ENCODE measurements around the gene ST8SIA1.

Gene ST8SIA1

DNA sequence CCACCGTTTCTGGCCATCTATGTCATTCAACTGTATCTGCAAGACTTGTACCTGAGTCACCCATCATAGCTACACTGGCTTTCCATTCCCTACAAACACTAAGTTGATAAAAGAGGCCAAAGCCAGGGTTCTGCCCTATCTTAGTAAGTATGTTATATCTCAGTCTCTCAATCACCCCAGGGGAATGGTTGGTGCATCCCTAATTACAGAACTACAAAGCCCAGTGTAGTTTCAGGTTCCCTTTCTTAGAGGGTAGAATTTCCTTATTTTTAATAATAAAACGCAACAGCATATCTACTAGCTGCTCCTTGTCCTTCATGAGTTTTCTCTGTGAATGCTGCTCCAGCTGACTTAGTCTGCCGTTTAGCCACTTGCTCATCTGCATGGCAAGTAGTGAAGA, 57.6 kb downstream of the ST8SIA1 start:
- TF ChIP-seq, protein P1, sequence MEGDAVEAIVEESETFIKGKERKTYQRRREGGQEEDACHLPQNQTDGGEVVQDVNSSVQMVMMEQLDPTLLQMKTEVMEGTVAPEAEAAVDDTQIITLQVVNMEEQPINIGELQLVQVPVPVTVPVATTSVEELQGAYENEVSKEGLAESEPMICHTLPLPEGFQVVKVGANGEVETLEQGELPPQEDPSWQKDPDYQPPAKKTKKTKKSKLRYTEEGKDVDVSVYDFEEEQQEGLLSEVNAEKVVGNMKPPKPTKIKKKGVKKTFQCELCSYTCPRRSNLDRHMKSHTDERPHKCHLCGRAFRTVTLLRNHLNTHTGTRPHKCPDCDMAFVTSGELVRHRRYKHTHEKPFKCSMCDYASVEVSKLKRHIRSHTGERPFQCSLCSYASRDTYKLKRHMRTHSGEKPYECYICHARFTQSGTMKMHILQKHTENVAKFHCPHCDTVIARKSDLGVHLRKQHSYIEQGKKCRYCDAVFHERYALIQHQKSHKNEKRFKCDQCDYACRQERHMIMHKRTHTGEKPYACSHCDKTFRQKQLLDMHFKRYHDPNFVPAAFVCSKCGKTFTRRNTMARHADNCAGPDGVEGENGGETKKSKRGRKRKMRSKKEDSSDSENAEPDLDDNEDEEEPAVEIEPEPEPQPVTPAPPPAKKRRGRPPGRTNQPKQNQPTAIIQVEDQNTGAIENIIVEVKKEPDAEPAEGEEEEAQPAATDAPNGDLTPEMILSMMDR (IDR thresholded peaks at IDR 0.05), result no peak
- Mint-ChIP-seq H3K36me3 (ENCODE audit: low read depth) (peaks cover 29% of the 10 kb centered on the region), H3K27ac (no peak overlapping the region), H3K9me3 (peaks cover 4% of the 10 kb centered on the region), H3K4me3 (no peak overlapping the region), H3K27me3 (ENCODE audit: low read depth, poor library complexity) (no peaks in the 10 kb centered on the region), H3K4me1 (peaks cover 7% of the 10 kb centered on the region)
- DNase-seq, result no peak

DNA sequence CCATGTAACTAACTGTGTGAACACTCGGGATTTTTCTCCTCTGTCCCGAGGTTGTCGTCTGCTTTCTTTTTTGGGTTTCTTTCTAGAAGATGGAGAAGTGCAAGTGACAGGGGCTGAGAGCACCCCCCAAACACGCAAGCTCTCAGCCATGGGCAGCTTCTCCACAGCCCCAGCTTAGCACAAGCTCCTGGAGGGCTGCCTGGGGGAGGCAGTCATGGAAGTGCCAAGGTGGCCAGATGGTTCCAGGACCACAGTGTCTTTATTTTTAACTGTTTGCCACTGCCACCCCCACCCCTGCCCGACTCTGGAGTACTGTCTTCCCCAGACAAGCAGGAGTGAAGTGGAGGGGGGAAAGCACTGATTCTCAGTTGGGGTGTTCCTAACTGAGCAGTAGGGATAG, 58.2 kb downstream of the ST8SIA1 start:
- Mint-ChIP-seq H3K27ac (no peak overlapping the region), H3K36me3 (ENCODE audit: low read depth) (peaks cover 29% of the 10 kb centered on the region), H3K9me3 (peaks cover 4% of the 10 kb centered on the region), H3K27me3 (ENCODE audit: low read depth, poor library complexity) (no peaks in the 10 kb centered on the region), H3K4me1 (peaks cover 7% of the 10 kb centered on the region), H3K4me3 (no peak overlapping the region)
- no peak for DNase-seq
- TF ChIP-seq, protein P1 (IDR thresholded peaks at IDR 0.05), result no peak

- TF ChIP-seq, protein P1 (IDR thresholded peaks at IDR 0.05), result no peak
- Mint-ChIP-seq H3K9me3 (peaks cover 4% of the 10 kb centered on the region), H3K36me3 (ENCODE audit: low read depth) (peaks cover 29% of the 10 kb centered on the region), H3K4me3 (no peak overlapping the region), H3K27me3 (ENCODE audit: low read depth, poor library complexity) (no peaks in the 10 kb centered on the region), H3K27ac (no peak overlapping the region), H3K4me1 (peaks cover 7% of the 10 kb centered on the region)
- no peak for DNase-seq
Measured at GRCh38 chr12:22275843-22276242, 58.7 kb downstream of the ST8SIA1 start.

DNA sequence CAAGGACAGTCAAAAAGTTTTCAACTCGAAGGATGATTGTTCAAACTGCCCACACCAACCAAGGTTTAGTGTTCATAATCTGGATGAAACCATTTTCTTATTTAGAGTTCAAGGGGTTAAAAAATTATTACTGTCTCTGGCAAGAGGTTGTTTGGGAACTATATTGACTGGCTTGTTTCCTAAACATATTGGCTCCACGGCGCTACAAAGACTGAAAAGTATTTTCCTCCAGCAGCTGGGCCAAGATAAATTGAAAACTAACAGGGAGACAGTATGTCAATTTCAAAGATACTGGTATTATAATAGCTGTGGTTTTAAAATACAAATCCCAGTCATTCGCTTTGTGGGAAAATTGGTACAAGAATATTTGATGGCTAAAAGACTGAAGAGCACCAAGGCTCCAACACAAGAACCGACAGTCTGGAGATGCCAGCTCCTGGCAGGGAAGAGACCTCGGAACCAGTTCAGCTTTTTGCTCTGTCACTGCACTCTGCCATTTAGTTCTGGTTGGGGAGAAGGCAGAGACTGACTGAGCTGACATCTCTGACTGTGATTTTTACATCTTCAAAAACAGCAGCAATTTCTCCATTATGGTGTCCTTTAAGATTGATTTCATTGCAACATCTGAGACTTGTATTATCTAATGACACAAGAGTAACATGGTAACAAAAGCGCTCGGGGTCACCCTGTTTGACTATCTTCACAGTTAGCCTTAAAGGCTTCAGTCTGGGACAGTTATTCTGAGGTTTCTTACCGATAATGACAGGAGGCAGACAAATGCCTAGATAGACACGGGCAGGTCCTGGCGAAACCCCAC, 62.0 kb downstream of the ST8SIA1 start:
- TF ChIP-seq, protein P1 (IDR thresholded peaks at IDR 0.05), result no peak
- no peak for DNase-seq
- Mint-ChIP-seq H3K4me1 (peaks cover 7% of the 10 kb centered on the region), H3K36me3 (ENCODE audit: low read depth) (peaks cover 21% of the 10 kb centered on the region), H3K4me3 (no peak overlapping the region), H3K9me3 (peaks cover 5% of the 10 kb centered on the region), H3K27ac (no peak overlapping the region), H3K27me3 (ENCODE audit: low read depth, poor library complexity) (no peaks in the 10 kb centered on the region)

- DNase-seq, result no peak
- peaks cover 7% of the 10 kb centered on the region for H3K4me1 Mint-ChIP-seq
- no peak overlapping the region for H3K4me3 Mint-ChIP-seq
- peaks cover 5% of the 10 kb centered on the region for H3K9me3 Mint-ChIP-seq
- H3K36me3 Mint-ChIP-seq (ENCODE audit: low read depth), result peaks cover 20% of the 10 kb centered on the region
- H3K27ac Mint-ChIP-seq, result no peak overlapping the region
- TF ChIP-seq, protein P1 (IDR thresholded peaks at IDR 0.05), result no peak
- peaks cover 3% of the 10 kb centered on the region for H3K27me3 Mint-ChIP-seq (ENCODE audit: low read depth, poor library complexity)
Measured at GRCh38 chr12:22271023-22271422, 63.5 kb downstream of the ST8SIA1 start.

DNA sequence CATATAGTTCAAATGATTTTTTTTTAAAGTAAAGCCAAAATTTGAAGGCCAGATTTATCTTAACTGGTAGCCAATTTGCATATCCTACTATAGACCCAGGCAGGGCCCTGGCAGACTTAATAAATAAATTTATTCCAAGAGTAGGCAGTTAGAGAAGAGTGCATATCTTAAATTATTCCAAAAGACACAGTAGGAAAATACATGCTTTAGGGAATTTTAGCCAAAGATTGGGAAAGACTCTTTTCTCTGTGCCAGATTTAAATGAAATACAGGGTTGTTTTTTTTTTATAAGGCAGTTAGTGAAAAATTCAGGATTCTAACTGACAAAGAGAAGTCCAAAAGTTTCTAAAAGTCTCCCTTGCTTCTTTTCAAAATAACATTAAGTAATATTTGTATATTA, 65.5 kb downstream of the ST8SIA1 start:
- H3K9me3 Mint-ChIP-seq, result peaks cover 5% of the 10 kb centered on the region
- peaks cover 13% of the 10 kb centered on the region for H3K36me3 Mint-ChIP-seq (ENCODE audit: low read depth)
- no peak for DNase-seq
- TF ChIP-seq, protein P1 (IDR thresholded peaks at IDR 0.05), result no peak
- H3K4me3 Mint-ChIP-seq, result no peak overlapping the region
- no peak overlapping the region for H3K27ac Mint-ChIP-seq
- peaks cover 11% of the 10 kb centered on the region for H3K4me1 Mint-ChIP-seq
- H3K27me3 Mint-ChIP-seq (ENCODE audit: low read depth, poor library complexity), result peaks cover 3% of the 10 kb centered on the region

Measured in nephron progenitor cell (in vitro differentiated cells).